Bronchial epithelial cell (primary cell): ENCODE measurements around the gene CDK5. TPM values are rescaled to one million over a fixed set of nuclear protein-coding genes. Genes with fewer than 3 reads are reported as not detected.

Experiments used
- DNase-seq: peaks from one replicate; pipeline ENCODE4 v3.0.0-alpha.2; 2010; ENCODE audit warnings: low read depth
- FAIRE-seq: peaks from 2 replicates; lab custom pipeline; 2011; peaks lifted over from hg19 to GRCh38; lab: Jason Lieb, UNC
- H3K27me3 ChIP-seq: 2 replicates; pipeline ENCODE4 v1.5.1; 2011; ENCODE audit warnings: low read length; ENCODE audit not compliant: control insufficient read depth, insufficient read depth
- H3K36me3 ChIP-seq: 2 replicates; pipeline ENCODE4 v1.5.1; 2011; ENCODE audit warnings: low read length; ENCODE audit not compliant: control insufficient read depth, insufficient read depth
- H3K4me3 ChIP-seq: 2 replicates; pipeline ENCODE4 v1.5.1; 2011; ENCODE audit warnings: mild to moderate bottlenecking, low read depth, low read length, control low read depth
- CTCF ChIP-seq: IDR thresholded peaks from 2 replicates; pipeline ENCODE4 v1.5.1; 2011; ENCODE audit warnings: mild to moderate bottlenecking, moderate library complexity, low read length, control low read depth, inconsistent platforms; ENCODE audit not compliant: insufficient read depth, severe bottlenecking
- total RNA-seq: library from RNA; depleted of rRNA; stranded (reverse); fragments of >200 nt; gene quantifications from 2 replicates; pipeline ENCODE4 v1.2.1, GENCODE V29; 2014

Gene CDK5
- total RNA-seq, 1 donor from 2014 or later = 12.4 TPM

- DNase-seq (no peak), FAIRE-seq (no peak)
- Histone ChIP-seq H3K27me3 (no peaks in the 10 kb centered on the region), H3K36me3 (peaks cover 2% of the 10 kb centered on the region), H3K4me3 (no peak overlapping the region)
- no peak for TF ChIP-seq CTCF
Measured at GRCh38 chr7:151093748-151094147, 36.1 kb upstream of the CDK5 start.

DNA sequence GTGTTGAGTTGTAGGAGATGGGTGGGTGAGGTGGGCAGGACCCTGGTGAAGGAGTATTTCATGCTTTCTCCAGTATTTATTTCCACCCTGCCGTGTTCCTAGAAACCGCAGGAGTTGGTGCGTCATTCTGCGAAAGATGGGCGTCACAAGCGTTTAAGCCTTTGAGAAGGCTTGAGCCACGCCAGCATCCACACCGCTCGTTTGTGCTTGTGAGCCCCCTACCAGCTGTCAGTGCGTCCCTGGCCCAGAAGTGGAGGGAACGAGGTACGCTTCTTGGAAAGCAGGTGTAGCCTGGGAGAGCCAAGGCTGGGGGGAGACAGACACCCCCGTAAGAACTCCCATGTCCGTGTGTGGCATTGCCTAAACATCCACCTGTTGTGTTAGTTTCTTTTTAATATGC, 34.3 kb upstream of the CDK5 start:
- Histone ChIP-seq H3K36me3 (peaks cover 2% of the 10 kb centered on the region), H3K27me3 (no peaks in the 10 kb centered on the region), H3K4me3 (no peak overlapping the region)
- DNase-seq = no peak
- FAIRE-seq = no peak
- no peak for TF ChIP-seq CTCF

DNA sequence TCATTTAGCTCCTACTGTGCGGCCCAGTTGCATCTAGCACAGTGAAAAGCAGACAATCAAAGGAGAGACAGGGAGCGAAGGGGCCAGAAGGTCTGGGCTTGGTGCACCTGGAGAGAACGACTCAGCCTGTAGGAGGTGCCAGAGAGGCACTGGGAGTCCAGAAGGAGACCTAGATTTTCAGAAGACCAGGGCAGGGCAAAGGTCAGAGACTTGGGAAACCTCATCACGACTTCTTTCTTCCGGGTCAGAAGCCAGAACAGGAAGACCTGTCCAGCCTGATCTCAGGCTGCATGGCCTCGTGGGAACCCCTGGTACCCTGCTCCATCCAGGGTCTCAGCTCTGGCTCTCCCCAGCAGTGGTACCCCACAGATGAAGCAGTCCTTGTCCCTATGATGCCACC, 33.7 kb upstream of the CDK5 start:
- peak; percentile 66 for TF ChIP-seq CTCF
- FAIRE-seq = no peak

DNA sequence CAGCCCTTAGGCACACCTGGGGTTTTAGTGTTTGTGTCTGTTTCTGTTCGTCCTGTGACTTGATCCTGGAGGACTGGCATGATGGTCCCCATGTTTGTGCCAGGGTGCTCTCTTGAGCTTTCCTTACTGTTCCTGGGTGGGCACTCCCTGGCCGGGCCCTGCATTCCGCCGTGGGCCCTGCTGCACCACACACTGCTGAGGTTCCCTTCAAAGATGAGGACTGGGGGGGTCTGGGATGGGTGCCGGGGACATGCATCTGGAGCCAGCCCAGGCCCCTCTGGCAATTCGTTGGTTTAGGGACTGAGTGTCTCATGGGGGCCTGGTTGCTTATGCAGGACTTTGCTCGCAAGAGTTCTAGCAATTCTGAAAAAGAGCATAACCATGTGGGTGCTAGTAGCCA, 33.3 kb upstream of the CDK5 start:
- FAIRE-seq (no peak), DNase-seq (no peak)
- H3K4me3 ChIP-seq = no peak overlapping the region
- TF ChIP-seq CTCF = no peak
- no peaks in the 10 kb centered on the region for H3K27me3 ChIP-seq
- peaks cover 2% of the 10 kb centered on the region for H3K36me3 ChIP-seq

More for the DNA sequence above, 33.7 kb upstream of the CDK5 start:
- DNase-seq = no peak
- Histone ChIP-seq H3K27me3 (no peaks in the 10 kb centered on the region), H3K36me3 (peaks cover 2% of the 10 kb centered on the region), H3K4me3 (no peak overlapping the region)

DNA sequence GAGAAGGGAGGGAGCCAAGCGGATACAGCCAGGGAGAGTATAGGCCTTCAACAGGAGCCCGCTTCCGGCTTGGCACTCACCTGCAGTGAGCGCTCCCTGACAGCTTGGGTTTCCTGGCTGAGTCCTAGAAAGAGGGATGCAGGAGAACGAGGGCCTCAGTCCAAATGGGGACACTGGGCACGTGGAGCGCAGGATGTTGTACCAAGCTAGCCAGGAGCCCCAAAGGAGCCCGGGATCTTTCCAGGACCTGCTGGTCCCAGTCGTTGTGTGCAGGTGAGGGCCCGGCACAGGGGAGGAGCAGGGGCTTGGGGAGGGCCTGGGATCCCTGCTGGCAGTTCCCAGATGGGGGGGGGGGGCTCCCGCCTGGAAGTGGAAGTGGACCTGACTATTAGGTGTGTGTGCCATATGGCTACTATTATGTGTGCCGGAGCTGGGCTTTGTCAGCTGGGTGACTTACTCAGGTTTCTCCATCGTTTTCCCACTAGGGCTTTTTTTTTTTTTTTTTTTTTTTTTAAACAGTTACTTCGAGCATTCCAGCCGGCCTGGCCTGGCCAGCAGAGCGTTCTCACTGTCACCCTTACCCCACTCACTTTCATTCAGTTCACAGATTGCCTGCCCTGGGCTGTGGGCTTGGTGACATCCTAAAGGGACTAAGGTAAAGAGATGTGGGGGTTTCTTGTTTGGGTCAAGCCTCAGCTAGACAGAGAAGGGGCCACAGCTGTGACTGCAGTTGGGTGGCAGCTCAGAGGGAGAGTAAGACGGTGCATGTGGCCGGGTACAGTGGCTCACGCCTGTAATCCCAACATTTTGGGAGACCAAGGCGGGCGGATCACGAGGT, 32.4 kb upstream of the CDK5 start:
- DNase-seq = no peak
- no peak for FAIRE-seq
- Histone ChIP-seq H3K27me3 (no peaks in the 10 kb centered on the region), H3K4me3 (no peak overlapping the region), H3K36me3 (peaks cover 2% of the 10 kb centered on the region)
- no peak for TF ChIP-seq CTCF
